WTC11 (cell line): ENCODE data around the gene SMARCD2. TPM values are rescaled to one million over a fixed set of nuclear protein-coding genes. Genes with fewer than 3 reads are reported as not detected.

Source experiments
- ATAC-seq: fragments of 200-7000 bp; cut with Tn5 transposase; 2 replicates; pipeline ENCODE4 v1.10.0; 2021; ENCODE audit warnings: mild to moderate bottlenecking, moderate library complexity
- CTCF ChIA-PET: fragments of 300-600 bp; sonication (Branson Sonifier 250); formaldehyde crosslinking; loops from one replicate; lab custom pipeline; 2021; ENCODE audit warnings: antibody characterized with exemption; lab: Charles Lee
- POLR2A ChIA-PET: fragments of 350-600 bp; sonication (Branson Sonifier 250); formaldehyde crosslinking; loops from one replicate; lab custom pipeline; 2021; ENCODE audit warnings: antibody characterized with exemption; lab: Charles Lee
- DNase-seq: peaks from one replicate; pipeline ENCODE4 v3.0.0; 2021; ENCODE audit warnings: low spot score
- H3K27ac Mint-ChIP-seq: 2 replicates; pipeline ENCODE4 v1.8.0; 2021; ENCODE audit warnings: mixed read lengths
- H3K27me3 Mint-ChIP-seq: 2 replicates; pipeline ENCODE4 v1.8.0; 2021; ENCODE audit warnings: low read depth, mild to moderate bottlenecking, moderate library complexity, mixed read lengths
- H3K36me3 Mint-ChIP-seq: 2 replicates; pipeline ENCODE4 v1.8.0; 2021; ENCODE audit warnings: mixed read lengths
- H3K4me1 Mint-ChIP-seq: 2 replicates; pipeline ENCODE4 v1.8.0; 2022; ENCODE audit warnings: mixed read lengths
- H3K4me3 Mint-ChIP-seq: 2 replicates; pipeline ENCODE4 v1.8.0; 2021; ENCODE audit warnings: mild to moderate bottlenecking, moderate library complexity, mixed read lengths
- H3K9me3 Mint-ChIP-seq: 2 replicates; pipeline ENCODE4 v1.8.0; 2021; ENCODE audit warnings: mixed read lengths
- ELF4 ChIP-seq: sonication (generic); formaldehyde crosslinking; IDR thresholded peaks from 2 replicates; pipeline ENCODE4 v1.8.1; 2022; ENCODE audit warnings: low read depth, mild to moderate bottlenecking, moderate library complexity, missing genetic modification reagents
- ESRRA ChIP-seq: sonication (generic); formaldehyde crosslinking; IDR thresholded peaks from 2 replicates; pipeline ENCODE4 v1.8.1; 2022; ENCODE audit warnings: mild to moderate bottlenecking, missing genetic modification reagents, borderline replicate concordance
- FOXJ3 ChIP-seq: sonication (generic); formaldehyde crosslinking; IDR thresholded peaks from 2 replicates; pipeline ENCODE4 v1.9.0; 2021; ENCODE audit warnings: missing genetic modification reagents, mild to moderate bottlenecking, borderline replicate concordance
- FOXK1 ChIP-seq: sonication (generic); formaldehyde crosslinking; IDR thresholded peaks from 2 replicates; pipeline ENCODE4 v1.8.0; 2022; ENCODE audit warnings: mild to moderate bottlenecking, moderate library complexity, missing genetic modification reagents
- FOXP1 ChIP-seq: sonication (generic); formaldehyde crosslinking; IDR thresholded peaks from 2 replicates; pipeline ENCODE4 v1.8.0; 2022; ENCODE audit warnings: missing genetic modification reagents, mild to moderate bottlenecking, moderate library complexity, borderline replicate concordance
- HMGA2 ChIP-seq: fragments of 250-450 bp; sonication (Bioruptor Pico); IDR thresholded peaks from 2 replicates; pipeline ENCODE4 v1.4.0; 2021; ENCODE audit warnings: mild to moderate bottlenecking, moderate library complexity
- HMGXB4 ChIP-seq: sonication (generic); formaldehyde crosslinking; IDR thresholded peaks from 2 replicates; pipeline ENCODE4 v1.8.1; 2023; ENCODE audit warnings: mild to moderate bottlenecking, moderate library complexity, missing genetic modification reagents
- IRF1 ChIP-seq: sonication (generic); formaldehyde crosslinking; IDR thresholded peaks from 2 replicates; pipeline ENCODE4 v1.8.0; 2023; ENCODE audit warnings: missing genetic modification reagents
- NR1H2 ChIP-seq: sonication (generic); formaldehyde crosslinking; IDR thresholded peaks from 2 replicates; pipeline ENCODE4 v1.9.0; 2021; ENCODE audit warnings: mild to moderate bottlenecking, moderate library complexity, missing genetic modification reagents
- PREB ChIP-seq: sonication (generic); formaldehyde crosslinking; IDR thresholded peaks from 2 replicates; pipeline ENCODE4 v1.8.1; 2022; ENCODE audit warnings: mild to moderate bottlenecking, missing genetic modification reagents, moderate library complexity, borderline replicate concordance
- PRRX2 ChIP-seq: fragments of 250-450 bp; sonication (Bioruptor Pico); IDR thresholded peaks from 2 replicates; pipeline ENCODE4 v1.8.0; 2021; ENCODE audit warnings: mild to moderate bottlenecking
- SOX15 ChIP-seq: fragments of 250-450 bp; sonication (Bioruptor Pico); IDR thresholded peaks from 2 replicates; pipeline ENCODE4 v1.9.0; 2021; ENCODE audit warnings: mild to moderate bottlenecking
- SP1 ChIP-seq: sonication (generic); formaldehyde crosslinking; conservative IDR thresholded peaks from 2 replicates; pipeline ENCODE4 v1.8.1; 2022; ENCODE audit warnings: missing genetic modification reagents
- STAT6 ChIP-seq: sonication (generic); formaldehyde crosslinking; conservative IDR thresholded peaks from 2 replicates; pipeline ENCODE4 v1.8.1; 2023; ENCODE audit warnings: mild to moderate bottlenecking, low read depth, missing genetic modification reagents, moderate library complexity
- ZNF396 ChIP-seq: fragments of 250-450 bp; sonication (Bioruptor Pico); IDR thresholded peaks from 2 replicates; pipeline ENCODE4 v1.8.0; 2021; ENCODE audit warnings: mild to moderate bottlenecking, moderate library complexity, borderline replicate concordance
- total RNA-seq: library from RNA; stranded (reverse); gene quantifications from 3 replicates; pipeline ENCODE4 v1.2.3, GENCODE V29; 2021
- TF ChIP-seq, protein P1 (sequence below): sonication (generic); formaldehyde crosslinking; IDR thresholded peaks from 2 replicates; pipeline ENCODE4 v1.8.1; 2022; ENCODE audit warnings: low read depth, mild to moderate bottlenecking, moderate library complexity, missing genetic modification reagents, borderline replicate concordance
- TF ChIP-seq, protein P2 (sequence below): sonication (generic); formaldehyde crosslinking; IDR thresholded peaks from 2 replicates; pipeline ENCODE4 v1.8.1; 2022; ENCODE audit warnings: missing genetic modification reagents, borderline replicate concordance

Gene SMARCD2
- total RNA-seq, 1 experiment from 2014 or later: 106 TPM

DNA sequence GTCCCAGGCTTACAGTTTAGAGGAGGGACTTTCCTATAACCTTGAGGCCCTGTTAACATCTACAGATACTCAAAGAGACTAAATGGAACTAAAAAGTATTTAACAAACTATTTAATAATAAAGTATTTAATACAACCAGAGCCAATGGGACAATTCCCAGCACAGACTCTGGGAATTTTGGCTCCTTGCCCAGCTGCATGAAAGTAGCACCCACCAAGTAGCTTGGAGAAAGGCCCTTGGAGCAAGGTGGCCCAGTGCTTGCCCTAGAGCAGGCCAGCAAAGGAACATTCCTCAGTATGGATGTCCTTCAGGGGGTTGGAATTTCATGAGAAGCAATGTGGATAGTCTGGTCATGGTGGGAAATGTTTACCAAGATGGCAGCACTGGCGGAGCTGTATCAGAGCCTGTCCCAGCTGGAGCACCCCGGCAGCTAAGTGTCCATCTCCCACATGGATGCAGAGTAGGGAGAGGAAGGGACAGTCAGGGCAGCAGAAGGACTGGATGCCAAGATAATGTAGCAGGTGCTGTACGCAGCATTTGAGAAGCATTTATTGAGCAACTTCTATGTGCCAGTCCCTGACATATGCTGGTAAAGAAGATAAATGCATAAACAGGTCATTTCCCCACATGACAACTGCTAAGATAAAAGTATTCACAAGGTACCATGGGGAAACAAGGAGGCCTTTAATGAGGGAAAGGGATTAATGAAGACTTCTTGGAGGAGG lies 5.2 kb upstream of the SMARCD2 start:
- ATAC-seq: no peak
- H3K27me3 Mint-ChIP-seq: peaks cover 78% of the 10 kb centered on the region
- DNase-seq: no peak
- POLR2A ChIA-PET: interaction anchor here (0.7 kb wide), 1 partner anchor 9 kb away, joined by 3 read pairs; no protein-coding TSS in a partner anchor
- TF ChIP-seq PRRX2 (CRISPR knock-in tag): no peak
- no peak for TF ChIP-seq FOXP1 (CRISPR knock-in tag)
- TF ChIP-seq, protein P1, sequence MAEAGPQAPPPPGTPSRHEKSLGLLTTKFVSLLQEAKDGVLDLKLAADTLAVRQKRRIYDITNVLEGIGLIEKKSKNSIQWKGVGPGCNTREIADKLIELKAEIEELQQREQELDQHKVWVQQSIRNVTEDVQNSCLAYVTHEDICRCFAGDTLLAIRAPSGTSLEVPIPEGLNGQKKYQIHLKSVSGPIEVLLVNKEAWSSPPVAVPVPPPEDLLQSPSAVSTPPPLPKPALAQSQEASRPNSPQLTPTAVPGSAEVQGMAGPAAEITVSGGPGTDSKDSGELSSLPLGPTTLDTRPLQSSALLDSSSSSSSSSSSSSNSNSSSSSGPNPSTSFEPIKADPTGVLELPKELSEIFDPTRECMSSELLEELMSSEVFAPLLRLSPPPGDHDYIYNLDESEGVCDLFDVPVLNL: no peak
- TF ChIP-seq SOX15 (CRISPR knock-in tag): no peak
- TF ChIP-seq IRF1 (CRISPR knock-in tag): no peak
- TF ChIP-seq ESRRA (CRISPR knock-in tag): no peak
- no peak for TF ChIP-seq PREB (CRISPR knock-in tag)
- no peak for TF ChIP-seq NR1H2 (CRISPR knock-in tag)
- TF ChIP-seq FOXJ3 (CRISPR knock-in tag): no peak
- TF ChIP-seq, protein P2, sequence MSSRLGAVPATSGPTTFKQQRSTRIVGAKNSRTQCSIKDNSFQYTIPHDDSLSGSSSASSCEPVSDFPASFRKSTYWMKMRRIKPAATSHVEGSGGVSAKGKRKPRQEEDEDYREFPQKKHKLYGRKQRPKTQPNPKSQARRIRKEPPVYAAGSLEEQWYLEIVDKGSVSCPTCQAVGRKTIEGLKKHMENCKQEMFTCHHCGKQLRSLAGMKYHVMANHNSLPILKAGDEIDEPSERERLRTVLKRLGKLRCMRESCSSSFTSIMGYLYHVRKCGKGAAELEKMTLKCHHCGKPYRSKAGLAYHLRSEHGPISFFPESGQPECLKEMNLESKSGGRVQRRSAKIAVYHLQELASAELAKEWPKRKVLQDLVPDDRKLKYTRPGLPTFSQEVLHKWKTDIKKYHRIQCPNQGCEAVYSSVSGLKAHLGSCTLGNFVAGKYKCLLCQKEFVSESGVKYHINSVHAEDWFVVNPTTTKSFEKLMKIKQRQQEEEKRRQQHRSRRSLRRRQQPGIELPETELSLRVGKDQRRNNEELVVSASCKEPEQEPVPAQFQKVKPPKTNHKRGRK: no peak
- TF ChIP-seq FOXK1 (CRISPR knock-in tag): no peak
- no peak for TF ChIP-seq STAT6
- TF ChIP-seq ELF4 (CRISPR knock-in tag): no peak
- no peak for TF ChIP-seq ZNF396 (CRISPR knock-in tag)
- TF ChIP-seq HMGXB4 (CRISPR knock-in tag): no peak
- no peak for TF ChIP-seq SP1 (CRISPR knock-in tag)
- no peak for TF ChIP-seq HMGA2 (CRISPR knock-in tag)
- H3K9me3 Mint-ChIP-seq: peaks cover 12% of the 10 kb centered on the region
- H3K4me1 Mint-ChIP-seq: 0 out of 2 replicates have a peak, but pooled peaks cover 4% of the 10 kb centered on the region
- H3K4me3 Mint-ChIP-seq: peak overlapping the region; percentile 16; the same call in 1 of the 2 replicates
- no peak overlapping the region for H3K27ac Mint-ChIP-seq
- CTCF ChIA-PET: interaction anchor here (1.4 to 3.9 kb wide), 5 partner anchors 11 to 105 kb away, joined by 4 to 43 read pairs (median 6); no protein-coding TSS in a partner anchor
- H3K36me3 Mint-ChIP-seq: peaks cover 6% of the 10 kb centered on the region
